SU-DHL-6 (cell line): ENCODE results near the gene PTCD1.

Experiments
- H2AFZ ChIP-seq: fragments of 200-600 bp; sonication (generic); 2 replicates; pipeline ENCODE4 v1.6.1; 2014; ENCODE audit warnings: low read depth, mild to moderate bottlenecking, moderate library complexity, mixed read lengths, antibody characterized with exemption, low read length; ENCODE audit not compliant: severe bottlenecking
- H3F3A ChIP-seq: fragments of 200-600 bp; shearing (Covaris generic); 2 replicates; pipeline ENCODE4 v1.6.0; 2016; ENCODE audit warnings: antibody characterized with exemption, mild to moderate bottlenecking; ENCODE audit not compliant: insufficient read depth
- H3K27ac ChIP-seq: fragments of 200-600 bp; sonication (generic); 2 replicates; pipeline ENCODE4 v1.5.1; 2016; ENCODE audit warnings: low read depth, mild to moderate bottlenecking, low read length, moderate library complexity, mixed read lengths
- H3K27me3 ChIP-seq: fragments of 200-600 bp; sonication (generic), shearing (Covaris generic); 2 replicates; pipeline ENCODE4 v1.6.0; 2014; ENCODE audit warnings: mild to moderate bottlenecking, low read length
- H3K36me3 ChIP-seq: fragments of 200-600 bp; sonication (generic); 2 replicates; pipeline ENCODE4 v1.6.1; 2014; ENCODE audit warnings: mild to moderate bottlenecking, low read length, mixed read lengths
- H3K4me2 ChIP-seq: fragments of 300-600, 200-600 bp; shearing (Covaris generic), sonication (generic); 2 replicates; pipeline ENCODE4 v1.6.0; 2014; ENCODE audit warnings: low read length, low read depth, mild to moderate bottlenecking; ENCODE audit not compliant: poor library complexity, severe bottlenecking
- H3K4me3 ChIP-seq: fragments of 200-600 bp; sonication (generic); 2 replicates; pipeline ENCODE4 v1.5.1; 2014; ENCODE audit warnings: antibody characterized with exemption, low read length, mild to moderate bottlenecking, mixed read lengths; ENCODE audit not compliant: insufficient read depth, poor library complexity, severe bottlenecking
- H3K79me2 ChIP-seq: fragments of 200-600 bp; sonication (generic); 2 replicates; pipeline ENCODE4 v1.6.1; 2014; ENCODE audit warnings: mild to moderate bottlenecking, low read length, moderate library complexity; ENCODE audit not compliant: insufficient read depth
- H3K9ac ChIP-seq: fragments of 200-600 bp; sonication (generic); 2 replicates; pipeline ENCODE4 v1.7.0; 2014; ENCODE audit warnings: mild to moderate bottlenecking, low read length
- H3K9me2 ChIP-seq: fragments of 200-600 bp; sonication (generic); replicated peaks from 2 replicates; pipeline ENCODE4 v1.6.1; 2014; ENCODE audit warnings: low read length; ENCODE audit not compliant: insufficient read depth
- H3K9me3 ChIP-seq: fragments of 200-600 bp; sonication (generic); 2 replicates; pipeline ENCODE4 v1.6.1; 2014; ENCODE audit warnings: low read length, mixed read lengths; ENCODE audit not compliant: insufficient read depth
- H4K20me1 ChIP-seq: fragments of 200-600 bp; sonication (generic); 2 replicates; pipeline ENCODE4 v1.6.1; 2014; ENCODE audit warnings: low read depth, mild to moderate bottlenecking, antibody characterized with exemption, low read length, moderate library complexity, mixed read lengths
- CTCF ChIP-seq: fragments of 200-600 bp; sonication (generic); IDR thresholded peaks from one replicate; pipeline ENCODE4 v1.5.1; 2017; ENCODE audit warnings: antibody characterized with exemption, mild to moderate bottlenecking, low read length, moderate library complexity; ENCODE audit not compliant: insufficient read depth, poor library complexity, severe bottlenecking
- EZH2phosphoT487 ChIP-seq: fragments of 200-600 bp; sonication (generic), shearing (Covaris generic); conservative IDR thresholded peaks from 2 replicates; pipeline ENCODE4 v1.6.1; 2018; ENCODE audit warnings: mild to moderate bottlenecking, antibody characterized with exemption, low read length, moderate library complexity, mixed read lengths

Gene PTCD1

GRCh38 chr7:99449326-99449725 lies 10.7 kb upstream of the PTCD1 start:
- H3F3A ChIP-seq: no peaks in the 10 kb centered on the region
- H3K4me3 ChIP-seq: no peak overlapping the region
- H3K9ac ChIP-seq: no peak overlapping the region
- no peaks in the 10 kb centered on the region for H4K20me1 ChIP-seq
- no peaks in the 10 kb centered on the region for H3K9me3 ChIP-seq
- H3K79me2 ChIP-seq: no peaks in the 10 kb centered on the region
- no peaks in the 10 kb centered on the region for H3K9me2 ChIP-seq
- H3K36me3 ChIP-seq: peaks cover 11% of the 10 kb centered on the region; the same call in 1 of the 2 replicates
- no peak overlapping the region for H3K4me2 ChIP-seq
- H3K27me3 ChIP-seq: no peaks in the 10 kb centered on the region
- H3K27ac ChIP-seq: no peak overlapping the region
- TF ChIP-seq CTCF (no peak), EZH2phosphoT487 (no peak)
- no peak overlapping the region for H2AFZ ChIP-seq

GRCh38 chr7:99448855-99449254 lies 10.3 kb upstream of the PTCD1 start:
- H3K9me2 ChIP-seq: no peaks in the 10 kb centered on the region
- no peaks in the 10 kb centered on the region for H3K9me3 ChIP-seq
- H4K20me1 ChIP-seq: no peaks in the 10 kb centered on the region
- H3K27me3 ChIP-seq: no peaks in the 10 kb centered on the region
- H3F3A ChIP-seq: no peaks in the 10 kb centered on the region
- no peak overlapping the region for H3K4me3 ChIP-seq
- H2AFZ ChIP-seq: no peak overlapping the region
- H3K9ac ChIP-seq: no peak overlapping the region
- peaks cover 12% of the 10 kb centered on the region; the same call in 1 of the 2 replicates for H3K36me3 ChIP-seq
- H3K4me2 ChIP-seq: no peak overlapping the region
- no peak overlapping the region for H3K27ac ChIP-seq
- H3K79me2 ChIP-seq: no peaks in the 10 kb centered on the region
- no peak for TF ChIP-seq CTCF
- no peak for TF ChIP-seq EZH2phosphoT487

- H3F3A ChIP-seq: no peaks in the 10 kb centered on the region
- H3K36me3 ChIP-seq: peaks cover 16% of the 10 kb centered on the region; the same call in 1 of the 2 replicates
- H3K9ac ChIP-seq: no peak overlapping the region
- no peaks in the 10 kb centered on the region for H3K9me3 ChIP-seq
- TF ChIP-seq CTCF (no peak), EZH2phosphoT487 (no peak)
- no peak overlapping the region for H2AFZ ChIP-seq
- no peak overlapping the region for H3K4me3 ChIP-seq
- H3K27ac ChIP-seq: no peak overlapping the region
- no peak overlapping the region for H3K4me2 ChIP-seq
- no peaks in the 10 kb centered on the region for H3K27me3 ChIP-seq
- no peaks in the 10 kb centered on the region for H3K79me2 ChIP-seq
- H3K9me2 ChIP-seq: no peaks in the 10 kb centered on the region
- H4K20me1 ChIP-seq: no peaks in the 10 kb centered on the region
Measured at GRCh38 chr7:99447943-99448342, 9.3 kb upstream of the PTCD1 start.
